ENCODE measurements around the gene CISH. TPM values are rescaled to one million over a fixed set of nuclear protein-coding genes. Genes with fewer than 3 reads are reported as not detected.
A peak's percentile ranks its signal among the peaks of the same experiment; 100 is the strongest.

CISH gene
- total RNA-seq, 1 experiment from 2014 or later = 2.3 TPM

DNA sequence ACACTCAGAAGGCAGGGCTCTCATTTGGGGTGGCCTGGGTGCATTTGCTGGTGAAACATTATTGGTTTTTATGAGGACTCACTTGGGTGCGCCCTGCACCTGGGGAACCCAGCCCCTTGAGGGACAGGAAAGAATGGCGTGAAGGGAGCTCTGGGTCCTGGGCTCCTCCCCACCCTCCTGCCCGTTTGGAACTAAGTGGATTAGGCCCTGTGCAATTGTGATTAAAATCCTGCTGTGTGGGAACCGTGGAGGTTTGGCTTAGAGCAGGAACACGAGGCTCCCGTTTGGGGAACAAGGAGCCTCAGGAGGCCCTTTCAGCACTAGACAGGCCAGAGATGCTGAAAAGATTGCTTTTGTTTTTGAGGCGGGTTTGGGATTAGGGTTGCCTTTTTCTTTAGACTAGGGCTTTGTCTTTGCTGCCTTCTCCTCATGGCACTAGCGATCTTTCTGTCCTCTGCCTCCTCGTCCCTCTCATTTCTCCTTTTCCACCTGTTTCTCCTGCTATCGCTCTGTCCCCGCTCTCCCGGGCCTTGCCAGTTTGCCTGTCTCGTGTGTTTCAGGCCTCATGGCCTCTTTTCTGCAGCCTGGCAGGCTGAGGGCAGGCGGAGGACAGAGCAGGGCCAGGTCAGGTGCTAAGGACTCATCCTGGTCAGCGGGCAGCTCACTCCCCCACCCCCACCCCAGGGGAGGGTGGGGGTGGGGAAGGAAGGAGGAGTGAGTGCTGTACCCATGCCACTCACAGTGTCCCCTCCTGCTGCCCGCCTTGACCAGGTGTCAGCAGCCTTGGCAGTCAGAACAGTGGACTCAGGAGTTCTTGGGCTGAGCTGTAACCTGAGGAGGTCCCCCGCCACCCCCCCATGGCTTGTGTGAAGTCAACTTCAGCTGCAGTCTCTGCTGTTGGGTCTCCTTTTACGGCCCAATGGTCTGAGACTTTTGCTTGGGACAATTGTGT lies 13.9 kb upstream of the CISH start:
- TF ChIP-seq, protein P1, sequence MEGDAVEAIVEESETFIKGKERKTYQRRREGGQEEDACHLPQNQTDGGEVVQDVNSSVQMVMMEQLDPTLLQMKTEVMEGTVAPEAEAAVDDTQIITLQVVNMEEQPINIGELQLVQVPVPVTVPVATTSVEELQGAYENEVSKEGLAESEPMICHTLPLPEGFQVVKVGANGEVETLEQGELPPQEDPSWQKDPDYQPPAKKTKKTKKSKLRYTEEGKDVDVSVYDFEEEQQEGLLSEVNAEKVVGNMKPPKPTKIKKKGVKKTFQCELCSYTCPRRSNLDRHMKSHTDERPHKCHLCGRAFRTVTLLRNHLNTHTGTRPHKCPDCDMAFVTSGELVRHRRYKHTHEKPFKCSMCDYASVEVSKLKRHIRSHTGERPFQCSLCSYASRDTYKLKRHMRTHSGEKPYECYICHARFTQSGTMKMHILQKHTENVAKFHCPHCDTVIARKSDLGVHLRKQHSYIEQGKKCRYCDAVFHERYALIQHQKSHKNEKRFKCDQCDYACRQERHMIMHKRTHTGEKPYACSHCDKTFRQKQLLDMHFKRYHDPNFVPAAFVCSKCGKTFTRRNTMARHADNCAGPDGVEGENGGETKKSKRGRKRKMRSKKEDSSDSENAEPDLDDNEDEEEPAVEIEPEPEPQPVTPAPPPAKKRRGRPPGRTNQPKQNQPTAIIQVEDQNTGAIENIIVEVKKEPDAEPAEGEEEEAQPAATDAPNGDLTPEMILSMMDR (conservative IDR thresholded peaks at IDR 0.05; ENCODE audit: low read depth, low read length) = no peak
- TF ChIP-seq EZH2phosphoT487 (IDR thresholded peaks at IDR 0.05; ENCODE audit: borderline replicate concordance, low read length) = no peak
- TF ChIP-seq EZH2 (IDR thresholded peaks at IDR 0.05; ENCODE audit: low read length, unreplicated experiment) = no peak
- H3K27ac ChIP-seq (ENCODE audit: low read length) = peak overlapping the region; percentile 6; the same call in 1 of the 2 replicates
- no peak overlapping the region for H3K4me3 ChIP-seq (ENCODE audit: low read length)
- DNase-seq (no peak), ATAC-seq (no peak)
- no peaks in the 10 kb centered on the region for H3F3A ChIP-seq (ENCODE audit: low read length, unreplicated experiment)
- H3K27me3 ChIP-seq (ENCODE audit: low read length) = no peaks in the 10 kb centered on the region
- H3K4me2 ChIP-seq (ENCODE audit: low read length) = peak overlapping the region; percentile 52
- intact Hi-C loops (cut with micrococcal nuclease) = no loop called here
- peaks cover 95% of the 10 kb centered on the region for H3K79me2 ChIP-seq (ENCODE audit: low read length)
- H3K9ac ChIP-seq (ENCODE audit: low read length) = no peak overlapping the region
- ChIA-PET POLR2A (ENCODE audit: unreplicated experiment) (no interaction called here), CTCF (interaction anchor here (0.5 to 0.7 kb wide), 2 partner anchors 27 to 475 kb away, joined by 3 read pairs; no protein-coding TSS in a partner anchor)
- no peak overlapping the region for H2AFZ ChIP-seq (ENCODE audit: low read length)
- H3K4me1 ChIP-seq (ENCODE audit: insufficient read depth, low read length) = peaks cover 92% of the 10 kb centered on the region
- no TSS peak for BruUV-seq (replicated peaks)
- H3K9me2 ChIP-seq (replicated peaks; ENCODE audit: low read length) = no peaks in the 10 kb centered on the region
- no peaks in the 10 kb centered on the region for H4K20me1 ChIP-seq (ENCODE audit: low read length)
- peaks cover 22% of the 10 kb centered on the region for H3K36me3 ChIP-seq (ENCODE audit: low read depth, low read length)
- H3K9me3 ChIP-seq (ENCODE audit: low read length) = no peaks in the 10 kb centered on the region

- H3K27me3 ChIP-seq (ENCODE audit: low read length) = no peaks in the 10 kb centered on the region
- H3F3A ChIP-seq (ENCODE audit: low read length, unreplicated experiment) = no peaks in the 10 kb centered on the region
- H3K36me3 ChIP-seq (ENCODE audit: low read depth, low read length) = peaks cover 17% of the 10 kb centered on the region
- no peaks in the 10 kb centered on the region for H3K9me2 ChIP-seq (replicated peaks; ENCODE audit: low read length)
- H3K27ac ChIP-seq (ENCODE audit: low read length) = peak overlapping the region; percentile 6; the same call in 1 of the 2 replicates
- POLR2A ChIA-PET (ENCODE audit: unreplicated experiment) = no interaction called here
- peaks cover 92% of the 10 kb centered on the region for H3K4me1 ChIP-seq (ENCODE audit: insufficient read depth, low read length)
- TF ChIP-seq EZH2 (IDR thresholded peaks at IDR 0.05; ENCODE audit: low read length, unreplicated experiment) (no peak), EZH2phosphoT487 (IDR thresholded peaks at IDR 0.05; ENCODE audit: borderline replicate concordance, low read length) (no peak)
- TF ChIP-seq, protein P1 (conservative IDR thresholded peaks at IDR 0.05; ENCODE audit: low read depth, low read length) = no peak
- CTCF ChIA-PET = interaction anchor here (0.7 kb wide), 1 partner anchor 28 kb away, joined by 3 read pairs; no protein-coding TSS in a partner anchor
- H3K9ac ChIP-seq (ENCODE audit: low read length) = no peak overlapping the region
- no peak overlapping the region for H3K4me3 ChIP-seq (ENCODE audit: low read length)
- no peaks in the 10 kb centered on the region for H4K20me1 ChIP-seq (ENCODE audit: low read length)
- no peak overlapping the region for H2AFZ ChIP-seq (ENCODE audit: low read length)
- intact Hi-C loops (cut with micrococcal nuclease) = loop anchor here (5.0 kb wide), 1 partner anchor 348 kb away; no protein-coding TSS in a partner anchor
- BruUV-seq (replicated peaks) = no TSS peak
- peak; percentile 80 for DNase-seq
- peak overlapping the region; percentile 52 for H3K4me2 ChIP-seq (ENCODE audit: low read length)
- H3K79me2 ChIP-seq (ENCODE audit: low read length) = peaks cover 95% of the 10 kb centered on the region
- no peaks in the 10 kb centered on the region for H3K9me3 ChIP-seq (ENCODE audit: low read length)
- ATAC-seq = peak; percentile 9
These were observed 13.1 kb upstream of the CISH start for GRCh38 chr3:50624634-50625033.

All from PC-3 (cell line).